HG02642 (cell line): Measurements from ENCODE around the gene PLB1.

Experiments used
- ATAC-seq: cut with Tn5 transposase; IDR thresholded peaks from one replicate; pipeline ENCODE4 v1.9.1; 2021; ENCODE audit warnings: mild to moderate bottlenecking; ENCODE audit not compliant: unreplicated experiment, poor library complexity

The PLB1 gene

DNA sequence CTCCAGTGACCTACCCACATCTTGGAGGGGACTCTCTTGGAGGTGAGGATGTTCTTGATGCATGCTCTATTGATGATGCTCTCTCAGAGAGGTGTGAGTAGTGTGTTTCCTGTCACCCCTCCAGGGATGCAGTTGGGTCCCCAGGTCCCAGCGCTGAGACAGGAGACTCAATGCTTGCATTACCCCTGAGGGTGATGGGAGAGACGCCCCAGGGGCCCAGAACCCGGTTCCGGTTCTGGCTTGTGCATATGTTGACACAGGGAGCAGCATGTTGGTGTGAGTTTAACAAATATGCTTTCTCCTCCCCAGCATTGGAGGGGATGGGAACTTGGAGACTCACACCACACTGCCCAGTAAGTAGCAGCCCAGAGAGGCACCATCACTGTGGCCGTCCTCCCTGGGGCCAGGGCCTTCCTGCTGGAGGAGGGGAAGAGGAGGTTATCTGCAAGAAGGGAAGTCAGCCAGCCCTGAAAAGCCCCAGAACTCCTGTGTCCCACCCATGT, 124.5 kb downstream of the PLB1 start:
- no peak for ATAC-seq

DNA sequence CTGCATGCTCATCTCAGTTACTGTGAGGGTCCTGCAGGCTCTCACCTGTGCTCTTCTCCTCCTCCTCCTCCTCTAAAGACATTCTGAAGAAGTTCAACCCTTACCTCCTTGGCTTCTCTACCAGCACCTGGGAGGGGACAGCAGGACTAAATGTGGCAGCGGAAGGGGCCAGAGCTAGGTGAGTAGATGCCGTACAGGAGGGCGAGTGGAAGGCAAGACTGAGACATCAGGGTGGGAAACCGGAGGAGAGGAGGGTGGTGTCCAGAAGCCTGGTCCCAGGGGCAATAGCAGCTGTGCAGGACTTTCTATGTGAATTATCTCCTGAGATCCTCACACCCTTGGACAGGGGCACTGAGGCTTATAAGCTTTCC, 124.9 kb downstream of the PLB1 start:
- ATAC-seq: no peak

DNA sequence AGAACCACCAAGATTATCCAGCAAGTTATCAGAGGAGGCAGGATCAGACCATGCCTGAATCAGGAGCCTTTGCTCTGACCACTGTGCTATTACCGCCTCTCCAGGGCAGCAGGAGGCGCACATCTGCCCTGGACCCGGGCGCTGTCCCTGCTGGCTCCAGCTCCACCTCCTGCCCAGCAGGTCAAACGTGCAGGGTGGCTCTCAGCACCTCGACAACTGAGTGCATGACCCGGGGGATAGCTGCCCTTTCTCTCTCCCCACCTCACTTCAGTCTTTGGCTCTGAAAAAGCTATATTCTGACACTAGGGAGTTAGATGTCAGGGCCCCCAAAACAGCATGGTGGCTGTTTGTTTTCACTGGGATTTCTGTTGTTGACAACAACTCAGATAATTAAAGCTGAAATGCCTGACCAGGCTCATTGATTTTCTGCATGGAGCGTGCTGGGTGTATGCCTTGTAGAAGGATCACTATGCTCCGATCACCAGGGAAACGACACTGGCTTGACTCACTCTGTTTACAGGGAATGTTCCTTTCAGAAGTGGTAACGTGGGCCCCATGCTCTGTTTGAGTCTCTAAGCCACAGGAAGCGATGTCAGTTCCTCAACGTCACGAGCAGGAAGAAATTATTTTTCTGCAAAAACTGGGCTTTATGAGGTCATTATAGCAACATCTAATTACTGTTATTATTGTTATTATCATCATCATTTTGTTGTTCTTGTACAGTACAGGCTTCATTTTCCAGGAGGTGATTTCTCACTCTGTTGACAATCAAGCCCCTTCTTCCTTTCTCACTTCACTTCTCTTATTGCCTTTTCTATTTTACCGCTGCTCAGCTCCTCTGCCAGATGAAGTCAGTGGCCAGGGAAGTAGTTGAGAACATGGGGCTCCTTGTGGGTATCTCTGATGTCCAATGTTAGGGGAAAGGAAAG, 125.6 kb downstream of the PLB1 start:
- ATAC-seq: no peak

DNA sequence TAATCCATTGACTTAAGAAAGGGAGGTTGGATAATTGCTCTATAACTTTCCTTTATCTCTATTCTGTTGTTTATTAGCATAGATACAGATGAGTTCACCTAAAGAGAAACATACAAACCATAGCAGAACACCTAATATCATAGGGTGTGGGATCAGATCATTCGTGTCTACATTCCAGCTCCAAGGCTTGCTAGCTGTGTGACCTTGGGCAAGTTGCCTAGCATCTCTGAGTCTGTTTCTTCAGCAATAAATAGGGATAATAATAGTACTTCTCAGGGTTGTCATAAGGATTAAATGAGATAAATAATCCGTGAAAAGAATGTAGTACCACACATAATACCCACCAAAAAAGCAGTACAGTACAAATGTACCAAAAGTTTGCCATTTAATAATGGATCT, 126.2 kb downstream of the PLB1 start:
- no peak for ATAC-seq

DNA sequence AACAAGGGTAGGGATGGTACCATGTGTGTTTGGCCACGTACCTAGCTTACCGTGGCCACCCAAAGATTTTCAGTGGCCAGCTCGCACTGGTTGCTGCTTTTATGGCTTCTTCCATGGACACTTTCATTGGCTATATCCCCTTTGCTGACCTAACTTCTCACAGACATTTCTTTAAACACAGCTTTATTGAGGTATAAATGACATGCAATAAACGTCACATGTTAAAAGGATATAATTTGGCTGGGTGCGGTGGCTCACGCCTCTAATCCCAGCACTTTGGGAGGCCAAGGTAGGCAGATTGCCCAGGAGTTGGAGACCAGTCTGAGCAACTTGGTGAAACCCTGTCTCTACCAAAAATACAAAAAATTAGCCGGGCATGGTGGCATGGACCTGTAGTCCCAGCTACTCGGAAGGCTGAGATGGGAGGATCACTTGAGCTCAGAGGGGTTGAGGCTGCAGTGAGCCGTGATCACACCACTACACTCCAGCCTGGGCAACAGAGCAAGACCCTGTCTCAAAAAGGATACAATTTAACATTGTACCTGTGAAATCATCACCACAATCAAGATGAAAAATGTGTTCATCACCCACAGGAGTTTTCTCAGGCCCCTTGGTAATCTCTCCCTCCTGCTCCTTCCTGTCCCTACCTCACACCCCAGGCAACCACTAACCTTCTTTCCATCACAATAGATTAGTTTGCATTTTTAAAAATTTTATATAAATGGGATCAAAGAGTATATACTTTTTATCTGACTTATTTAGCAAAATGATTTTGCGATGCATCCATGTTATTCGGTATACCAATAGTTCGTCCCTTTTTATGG, 127.9 kb downstream of the PLB1 start:
- ATAC-seq: no peak

DNA sequence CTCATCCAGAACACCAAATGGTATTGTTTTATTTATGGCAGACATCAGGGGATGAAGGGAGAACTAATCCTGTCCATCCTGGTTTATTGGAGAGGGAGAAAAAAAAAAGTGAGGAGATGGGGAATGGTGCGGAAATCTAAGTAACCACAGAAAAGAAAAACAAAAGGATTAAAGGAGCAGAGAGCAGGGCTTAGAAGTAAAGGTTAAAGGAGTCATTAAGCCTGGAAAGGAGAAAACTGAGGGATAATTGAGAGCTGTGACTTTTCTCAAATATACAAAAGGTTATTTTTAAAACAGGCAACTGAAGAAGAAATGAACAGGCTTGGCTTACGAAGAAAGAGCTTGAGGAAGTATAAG, 128.6 kb downstream of the PLB1 start:
- no peak for ATAC-seq

DNA sequence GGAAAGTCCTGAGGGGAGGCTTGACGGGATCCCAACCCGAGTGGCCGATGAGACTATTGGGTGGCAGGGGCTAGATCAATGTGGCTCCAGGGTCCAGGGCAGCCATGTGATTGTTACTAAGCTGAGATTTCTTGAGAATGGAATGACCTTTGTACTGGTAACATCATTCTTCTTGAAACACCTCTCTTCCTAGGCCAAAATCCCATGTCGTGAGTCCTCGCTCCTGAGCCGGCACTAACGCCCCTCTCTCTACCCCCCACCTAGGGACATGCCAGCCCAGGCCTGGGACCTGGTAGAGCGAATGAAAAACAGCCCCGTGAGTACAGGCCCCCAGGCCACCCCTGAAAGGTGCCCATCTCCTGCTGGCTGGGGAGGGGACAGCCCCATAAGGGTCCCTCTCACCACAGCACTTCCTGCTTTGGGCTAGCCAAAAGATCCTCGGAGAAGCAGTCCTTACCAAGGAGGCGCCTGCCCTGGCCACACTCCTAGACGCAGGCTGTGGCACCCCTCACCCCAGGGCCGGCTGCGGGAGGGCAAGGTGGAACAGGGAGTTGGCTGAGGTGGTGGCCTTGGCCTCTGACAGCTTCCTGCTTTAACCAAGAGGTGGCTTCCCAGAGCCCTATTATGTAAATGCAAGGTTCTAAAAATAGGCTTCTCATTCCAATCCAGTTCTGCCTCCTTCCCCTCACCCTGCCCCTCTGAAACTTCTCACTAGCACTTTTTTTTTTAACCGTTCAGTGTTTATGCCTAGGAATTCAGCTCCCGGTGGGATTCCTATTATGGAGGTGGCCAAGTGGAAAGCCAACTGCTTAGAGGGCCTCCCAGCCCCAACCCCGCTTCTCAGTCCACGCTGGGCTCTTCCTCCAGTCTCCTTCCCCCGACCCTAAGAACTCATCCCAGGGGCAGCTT, 129.2 kb downstream of the PLB1 start:
- ATAC-seq: no peak

DNA sequence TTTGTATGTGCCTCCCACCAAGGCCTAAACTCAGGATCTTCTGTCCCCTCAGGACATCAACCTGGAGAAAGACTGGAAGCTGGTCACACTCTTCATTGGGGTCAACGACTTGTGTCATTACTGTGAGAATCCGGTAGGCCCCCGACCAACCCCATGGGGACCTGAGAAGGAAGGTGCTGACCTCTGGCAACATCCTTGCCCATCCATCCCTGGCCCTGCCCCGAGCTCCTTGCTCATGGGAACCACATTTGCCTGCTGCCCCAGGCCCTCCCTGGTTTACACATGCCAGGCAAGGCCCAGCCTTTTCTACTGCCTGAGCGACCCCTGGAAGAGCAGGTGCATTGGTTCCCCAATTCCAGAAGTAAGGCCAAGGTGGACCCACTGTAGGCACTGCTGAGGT, 130.5 kb downstream of the PLB1 start:
- no peak for ATAC-seq

DNA sequence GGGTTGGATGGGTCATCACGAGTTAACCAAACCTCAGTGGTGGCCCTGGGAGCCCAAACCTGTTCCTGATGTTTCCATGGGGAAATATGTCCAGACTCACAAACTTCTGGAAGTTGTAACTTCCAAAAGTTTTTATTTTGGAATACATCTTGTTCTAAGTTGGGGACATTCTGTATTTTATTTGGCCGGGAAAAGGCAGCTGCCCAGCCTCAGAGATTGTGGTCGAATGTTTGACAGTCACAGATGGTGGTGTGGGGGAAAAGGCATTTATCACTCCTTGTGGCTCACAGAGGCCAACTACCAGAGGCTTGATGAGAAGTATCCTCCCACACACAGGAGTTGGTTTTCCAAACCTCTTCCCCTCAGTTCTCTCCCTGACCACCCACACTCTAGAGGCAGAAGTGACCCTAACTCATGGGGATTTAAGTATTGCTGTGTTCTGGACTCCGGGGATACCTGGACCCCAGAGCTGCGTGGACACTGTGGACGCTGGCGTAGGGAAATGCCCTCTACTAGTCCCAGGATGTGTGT, 131.1 kb downstream of the PLB1 start:
- no peak for ATAC-seq

DNA sequence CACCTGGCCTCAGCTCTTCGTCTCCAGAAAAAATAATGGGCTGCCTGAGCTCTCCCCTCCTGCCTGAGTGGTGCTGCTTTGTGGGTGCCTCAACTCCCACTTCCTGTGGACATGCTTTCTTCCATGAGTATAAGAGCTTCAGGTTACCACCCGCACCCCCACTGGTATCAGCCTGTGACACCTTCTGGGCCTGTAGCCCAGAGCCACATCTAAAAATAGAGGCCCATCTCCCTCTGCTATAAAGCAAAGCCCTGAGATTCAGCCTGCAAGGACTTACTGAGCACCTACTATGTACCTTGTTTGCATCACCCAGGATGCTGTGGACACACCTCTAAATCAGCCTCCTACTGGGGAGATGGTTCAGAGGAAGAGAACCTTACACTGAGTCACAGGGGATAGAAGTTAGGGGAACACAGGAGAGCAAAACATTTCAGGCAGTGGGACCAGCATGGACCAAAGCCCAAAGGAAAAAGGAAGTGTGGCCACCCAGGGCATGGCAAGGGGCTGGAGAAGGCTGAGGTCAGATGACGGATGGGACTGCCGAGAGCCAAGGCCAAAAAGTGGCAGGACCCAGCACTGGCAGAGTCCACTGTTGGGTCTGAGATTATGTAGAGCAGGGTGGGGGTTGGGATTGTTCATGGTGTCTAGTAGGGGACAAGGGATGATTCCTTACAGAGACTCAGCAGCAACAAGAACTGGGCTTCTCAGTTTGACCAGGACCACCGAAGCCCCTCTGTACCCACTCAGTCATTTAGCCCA, 132.0 kb downstream of the PLB1 start:
- no peak for ATAC-seq

DNA sequence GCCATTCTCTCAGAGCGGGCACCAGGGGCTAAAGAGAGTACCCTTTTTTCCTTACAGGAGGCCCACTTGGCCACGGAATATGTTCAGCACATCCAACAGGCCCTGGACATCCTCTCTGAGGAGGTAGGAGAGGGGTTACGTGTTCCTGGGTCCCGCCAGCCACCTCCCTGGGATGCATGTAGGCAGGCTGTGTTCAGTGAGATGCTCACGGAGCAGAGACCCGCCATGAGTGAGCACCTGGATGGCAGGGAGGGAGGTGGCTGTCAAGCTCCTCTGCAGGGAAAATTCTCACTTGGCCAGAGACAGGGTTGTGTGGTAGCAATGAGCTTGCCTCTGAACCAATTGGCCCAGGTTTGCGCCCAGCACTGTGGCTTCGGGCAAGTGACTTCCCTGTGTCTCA, 132.6 kb downstream of the PLB1 start:
- no peak for ATAC-seq

DNA sequence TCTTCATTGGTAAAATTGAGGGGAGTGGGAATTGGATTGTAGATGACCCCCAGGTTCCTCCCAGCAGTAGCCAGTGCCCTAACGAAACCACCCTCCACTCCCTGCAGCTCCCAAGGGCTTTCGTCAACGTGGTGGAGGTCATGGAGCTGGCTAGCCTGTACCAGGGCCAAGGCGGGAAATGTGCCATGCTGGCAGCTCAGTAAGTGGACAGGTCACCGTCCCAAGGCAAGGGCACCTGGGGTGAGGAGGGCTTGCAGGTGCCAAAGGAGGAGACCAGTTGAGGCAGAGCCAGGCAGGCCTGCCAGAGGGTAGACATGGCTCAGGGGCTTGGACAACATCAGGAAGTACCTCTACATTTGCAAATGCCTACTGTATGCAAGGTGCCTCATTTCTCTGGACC, 133.1 kb downstream of the PLB1 start:
- ATAC-seq: no peak

DNA sequence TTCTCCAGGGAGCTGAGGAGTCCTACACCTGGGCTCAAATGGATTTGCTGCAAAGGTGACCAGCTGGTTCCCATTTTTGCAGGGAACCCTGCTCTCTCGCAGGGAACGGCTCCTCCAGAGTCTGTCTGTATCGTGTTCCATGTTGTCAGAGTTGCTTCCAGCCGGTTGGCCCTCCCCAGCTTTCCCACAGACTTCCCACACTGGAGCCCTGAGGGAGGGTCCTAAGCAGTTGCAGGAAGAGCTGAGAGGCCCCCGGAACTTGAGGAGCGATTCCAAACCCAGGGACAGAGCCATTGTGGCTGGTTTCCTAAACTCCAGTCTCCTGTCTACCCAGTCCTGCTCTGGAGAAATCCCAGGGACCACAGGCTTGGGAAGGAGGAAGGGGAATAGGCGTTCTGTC, 134.1 kb downstream of the PLB1 start:
- ATAC-seq: no peak

DNA sequence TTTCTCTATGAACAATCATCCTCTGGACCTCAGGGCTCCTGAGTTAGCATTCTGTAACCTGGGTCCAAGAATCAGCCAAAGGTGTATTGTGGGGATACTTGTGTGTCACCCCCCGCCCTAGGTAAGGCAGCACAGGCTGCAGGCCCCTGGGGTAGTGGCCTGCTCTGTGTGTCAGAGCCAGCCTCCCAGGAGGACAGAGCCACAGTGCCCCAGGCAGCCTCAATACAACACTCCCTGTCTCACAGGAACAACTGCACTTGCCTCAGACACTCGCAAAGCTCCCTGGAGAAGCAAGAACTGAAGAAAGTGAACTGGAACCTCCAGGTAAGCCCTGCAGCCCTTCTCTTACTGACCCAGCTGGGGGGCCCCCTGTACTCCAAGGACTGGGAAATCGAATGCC, 134.5 kb downstream of the PLB1 start:
- no peak for ATAC-seq

DNA sequence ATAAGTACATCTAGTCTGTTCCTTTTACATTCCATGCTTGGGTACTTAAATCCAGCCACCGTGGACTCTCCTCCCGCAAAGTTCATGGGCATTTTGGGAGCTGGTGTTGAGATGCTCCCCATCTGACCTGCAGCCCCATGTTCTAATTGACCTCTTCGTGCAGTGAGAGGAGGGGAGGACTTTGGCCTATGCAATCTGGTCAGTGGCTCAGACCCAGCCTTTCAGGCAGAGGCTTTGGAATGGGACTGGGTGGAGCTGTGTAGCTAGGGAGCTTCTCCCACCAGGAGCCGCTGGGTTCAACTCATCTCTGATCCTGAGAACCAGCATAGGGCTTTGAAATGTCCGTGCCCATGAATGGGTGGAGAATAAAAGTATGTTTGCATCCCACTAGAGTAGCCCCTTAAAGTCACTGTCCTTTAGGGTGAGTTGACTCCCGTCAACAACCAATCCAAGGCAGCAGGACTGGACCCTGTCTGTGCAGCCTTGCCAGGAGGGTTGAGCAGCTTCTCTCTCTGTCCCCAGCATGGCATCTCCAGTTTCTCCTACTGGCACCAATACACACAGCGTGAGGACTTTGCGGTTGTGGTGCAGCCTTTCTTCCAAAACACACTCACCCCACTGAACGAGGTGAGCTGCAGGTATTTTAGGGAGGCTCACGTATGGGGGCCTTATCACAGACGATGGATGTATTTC, 135.8 kb downstream of the PLB1 start:
- ATAC-seq: no peak

DNA sequence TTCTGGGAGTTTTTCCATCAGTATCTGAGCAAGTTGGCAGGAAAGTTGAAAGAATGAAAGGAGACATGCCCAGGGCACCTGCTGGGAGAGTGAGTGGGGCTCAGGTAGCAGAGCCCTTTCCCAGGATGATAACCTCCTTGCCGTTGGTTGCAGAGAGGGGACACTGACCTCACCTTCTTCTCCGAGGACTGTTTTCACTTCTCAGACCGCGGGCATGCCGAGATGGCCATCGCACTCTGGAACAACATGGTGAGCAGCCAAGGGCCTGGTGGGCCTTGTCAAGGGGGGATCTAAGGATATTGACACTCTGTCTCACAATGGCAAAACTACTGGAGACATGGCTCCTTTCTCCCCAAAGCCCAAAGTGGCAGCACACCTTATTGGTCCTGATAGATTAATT, 136.9 kb downstream of the PLB1 start:
- no peak for ATAC-seq

DNA sequence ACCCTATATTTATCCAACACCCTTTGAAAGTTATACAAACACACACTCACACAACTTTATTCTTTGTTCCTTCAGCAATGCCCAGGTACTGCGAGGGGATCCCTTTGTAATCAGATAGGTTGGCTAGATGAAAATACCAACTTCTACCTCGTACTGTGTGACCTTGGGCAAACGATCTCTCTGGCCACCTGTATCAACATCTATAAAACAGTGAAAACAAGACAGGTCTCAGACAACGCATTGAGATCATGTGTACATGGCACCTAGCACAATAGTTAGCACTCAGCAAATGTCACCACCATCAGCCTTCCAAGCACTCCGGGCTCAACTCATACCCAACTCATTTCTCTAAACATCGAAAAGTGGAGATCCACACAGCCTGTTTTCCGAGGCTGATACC, 137.3 kb downstream of the PLB1 start:
- no peak for ATAC-seq

DNA sequence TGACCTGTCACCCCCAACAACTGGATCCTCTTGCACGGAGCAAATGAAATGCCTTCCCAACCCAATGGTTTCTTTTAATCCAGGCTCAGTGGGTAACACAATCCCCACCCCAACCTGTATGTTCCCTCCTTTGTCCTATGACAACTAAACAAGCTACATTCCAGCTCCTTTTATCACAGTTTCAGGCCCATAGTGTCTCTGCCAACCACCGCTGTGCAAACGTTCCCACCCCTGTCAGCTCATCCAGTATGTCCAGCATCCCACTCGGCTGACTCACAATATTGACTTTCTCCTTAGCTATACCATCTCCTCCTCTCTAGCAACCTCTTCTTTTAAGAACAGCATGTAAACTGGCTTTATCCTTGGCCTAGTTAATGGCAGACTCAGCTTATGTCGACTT, 137.9 kb downstream of the PLB1 start:
- no peak for ATAC-seq

DNA sequence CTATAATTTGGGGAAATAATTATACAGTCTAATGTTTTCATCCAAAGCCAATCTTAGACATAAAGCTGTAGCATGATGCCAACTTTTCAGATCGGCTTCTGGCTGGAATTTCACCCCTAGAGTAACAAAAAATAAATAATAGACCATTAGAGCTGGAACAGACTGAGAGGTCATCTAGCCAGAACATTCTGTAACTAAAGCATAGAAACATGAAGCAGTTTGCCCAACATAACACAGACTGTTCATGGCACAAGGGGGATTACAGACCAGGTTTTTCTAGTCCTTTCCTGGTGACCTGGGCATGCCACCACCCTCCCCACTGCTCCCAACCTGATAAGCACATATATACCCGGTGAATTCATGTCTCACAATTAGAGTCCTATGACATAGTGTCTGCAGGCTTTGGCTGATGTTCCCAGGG, 139.3 kb downstream of the PLB1 start:
- no peak for ATAC-seq
